GM18502 (cell line): ENCODE data around the gene FSHR.
A peak's percentile ranks its signal among the peaks of the same experiment; 100 is the strongest.

Experiments
- ATAC-seq: cut with Tn5 transposase; IDR thresholded peaks from one replicate; pipeline ENCODE4 v1.9.1; 2021; ENCODE audit warnings: mild to moderate bottlenecking; ENCODE audit not compliant: unreplicated experiment, poor library complexity

Gene FSHR

GRCh38 chr2:49035481-49035880 lies 118.8 kb downstream of the FSHR start:
- ATAC-seq: no peak

- no peak for ATAC-seq
These were observed 120.7 kb downstream of the FSHR start for GRCh38 chr2:49033394-49034185.

GRCh38 chr2:49032936-49033335 lies 121.4 kb downstream of the FSHR start:
- no peak for ATAC-seq

- no peak for ATAC-seq
These were observed 122.2 kb downstream of the FSHR start for GRCh38 chr2:49032126-49032525.

DNA sequence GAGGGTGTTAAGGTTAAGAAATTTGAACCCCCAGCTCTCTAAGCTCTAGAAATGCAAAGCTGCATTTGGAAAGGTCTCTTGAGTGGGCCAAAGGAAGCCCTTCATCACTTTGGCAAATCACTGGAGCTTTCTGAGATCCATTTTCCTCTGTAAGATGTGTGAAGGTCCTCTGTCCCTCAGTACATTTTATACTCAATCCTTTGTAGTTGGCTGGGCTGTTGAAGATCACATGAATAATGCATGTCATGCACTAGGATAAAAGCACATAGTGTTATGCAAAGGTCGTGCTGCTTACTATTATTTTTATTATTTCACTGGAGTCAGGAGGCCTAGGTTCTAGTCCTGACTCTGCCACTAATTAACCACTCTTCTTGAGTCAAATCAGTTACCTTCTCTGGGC lies 124.9 kb downstream of the FSHR start:
- no peak for ATAC-seq

GRCh38 chr2:49028101-49028500 lies 126.2 kb downstream of the FSHR start:
- ATAC-seq: peak; percentile 98

GRCh38 chr2:49026706-49027105 lies 127.6 kb downstream of the FSHR start:
- ATAC-seq: no peak

DNA sequence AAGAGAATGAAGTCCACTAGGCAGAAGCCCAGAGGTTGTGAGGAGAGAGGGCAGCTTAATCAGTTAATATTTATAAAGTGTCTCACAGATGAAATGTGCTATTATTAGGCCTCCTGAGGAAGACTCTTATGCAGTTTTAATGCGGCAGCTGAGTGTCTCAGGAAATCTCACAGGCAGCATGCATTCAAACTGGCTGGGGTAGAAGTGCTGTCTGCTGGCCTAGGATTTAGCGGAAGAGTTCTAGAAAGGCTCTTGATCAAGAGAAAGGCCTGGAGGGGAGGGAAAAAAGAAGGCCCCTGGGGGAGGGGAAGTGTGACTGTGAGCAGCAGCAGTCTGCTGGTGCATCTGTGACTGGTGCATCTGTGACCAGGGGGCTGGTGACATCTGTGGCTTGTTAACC lies 133.0 kb downstream of the FSHR start:
- no peak for ATAC-seq

DNA sequence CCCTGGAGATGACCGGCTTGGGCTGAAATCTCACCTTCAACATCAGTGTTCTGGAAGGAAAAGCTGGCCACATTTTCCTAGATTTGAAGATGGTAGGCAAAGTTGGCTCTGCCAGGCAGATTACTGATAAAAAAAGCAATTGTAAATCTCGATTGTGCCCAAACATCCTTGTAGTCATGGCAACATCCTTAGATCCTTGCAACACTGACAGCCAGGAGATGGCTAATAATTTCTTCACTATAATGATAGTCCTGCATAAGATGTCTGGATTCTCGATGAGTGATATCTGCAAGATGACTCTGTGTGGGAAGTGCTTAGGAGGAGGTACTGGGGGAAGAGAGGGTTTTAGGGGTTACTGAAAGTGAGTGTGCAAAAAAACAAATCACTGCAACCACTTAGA lies 149.1 kb downstream of the FSHR start:
- ATAC-seq: no peak

- peak; percentile 75 for ATAC-seq
These were observed 150.2 kb downstream of the FSHR start for GRCh38 chr2:49004036-49004626.

- ATAC-seq: no peak
These were observed 151.1 kb downstream of the FSHR start for GRCh38 chr2:49003201-49003600.

DNA sequence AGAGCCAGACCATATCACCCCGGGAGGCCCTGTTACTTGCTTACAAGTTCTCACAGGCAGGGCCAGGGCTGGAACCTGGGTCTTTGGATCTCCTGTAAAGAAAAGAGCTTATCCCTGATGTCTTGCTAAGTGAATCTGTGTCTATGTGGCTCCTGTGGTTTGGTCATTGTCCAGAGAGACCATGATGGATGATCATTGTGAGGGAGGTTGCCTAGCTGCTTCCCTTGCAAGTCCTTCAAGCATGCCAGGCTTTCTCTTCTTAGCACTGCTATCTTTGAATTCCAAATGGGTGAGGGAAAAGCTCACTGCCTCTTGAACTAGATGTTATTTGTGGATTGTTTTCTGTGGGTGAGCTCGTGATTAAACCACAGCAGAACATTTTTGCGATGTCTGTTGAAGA lies 151.6 kb downstream of the FSHR start:
- ATAC-seq: no peak

DNA sequence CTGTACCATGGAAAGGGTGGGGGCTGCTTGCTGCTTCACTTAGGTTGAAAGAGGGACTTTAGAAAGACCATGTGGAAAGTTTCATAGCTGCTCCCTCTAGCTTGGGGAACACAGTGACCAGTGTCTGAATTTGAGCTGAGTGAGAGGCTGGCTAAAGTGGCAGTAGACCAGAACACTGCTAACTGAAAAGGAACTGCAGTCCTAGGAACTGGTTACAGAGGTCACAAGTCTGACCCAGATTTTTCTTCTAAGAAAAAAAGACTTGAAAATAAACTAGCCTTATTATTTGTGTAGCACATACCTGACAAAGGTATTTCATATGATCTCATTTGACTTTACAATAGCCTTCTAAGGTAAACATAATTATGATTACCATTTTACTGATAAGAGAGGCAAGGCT lies 153.6 kb downstream of the FSHR start:
- ATAC-seq: no peak

DNA sequence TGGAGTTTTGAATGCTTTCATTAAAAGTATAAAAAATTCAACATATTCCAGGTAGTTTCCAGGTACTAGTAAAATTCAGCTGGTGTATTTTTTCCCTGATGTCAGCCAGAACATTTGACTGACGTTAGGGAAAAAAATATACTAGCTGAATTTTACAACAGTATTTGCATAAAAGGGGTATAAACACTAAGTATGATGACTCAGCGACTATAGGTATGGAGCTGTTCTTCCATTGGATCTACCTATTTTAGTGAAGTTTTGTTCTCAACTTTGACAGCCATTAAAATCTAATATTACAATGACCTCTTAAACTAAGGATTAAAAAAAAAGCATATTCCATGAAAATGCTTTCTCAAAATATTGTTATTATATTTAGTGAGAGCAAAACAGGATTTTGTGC lies 155.9 kb downstream of the FSHR start:
- ATAC-seq: no peak

DNA sequence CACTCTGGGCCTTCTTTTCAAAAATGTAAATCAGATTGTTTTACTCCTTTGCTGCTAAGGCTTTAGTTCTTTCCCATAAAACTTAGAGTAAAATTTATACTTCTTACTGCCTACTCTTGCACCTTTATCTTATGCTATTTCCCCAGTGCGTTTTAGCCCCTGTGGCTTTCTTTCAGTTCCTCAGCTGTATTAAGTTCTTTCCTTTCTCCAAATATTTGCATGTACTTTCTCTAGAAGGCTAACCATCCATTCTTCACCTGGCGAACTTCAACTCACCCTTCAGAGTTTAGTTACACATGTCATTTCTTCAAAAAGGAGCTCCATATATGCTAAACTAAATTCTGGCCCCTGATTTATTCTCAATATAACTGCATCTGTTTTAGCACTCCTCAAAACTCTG lies 160.7 kb downstream of the FSHR start:
- peak; percentile 56 for ATAC-seq

DNA sequence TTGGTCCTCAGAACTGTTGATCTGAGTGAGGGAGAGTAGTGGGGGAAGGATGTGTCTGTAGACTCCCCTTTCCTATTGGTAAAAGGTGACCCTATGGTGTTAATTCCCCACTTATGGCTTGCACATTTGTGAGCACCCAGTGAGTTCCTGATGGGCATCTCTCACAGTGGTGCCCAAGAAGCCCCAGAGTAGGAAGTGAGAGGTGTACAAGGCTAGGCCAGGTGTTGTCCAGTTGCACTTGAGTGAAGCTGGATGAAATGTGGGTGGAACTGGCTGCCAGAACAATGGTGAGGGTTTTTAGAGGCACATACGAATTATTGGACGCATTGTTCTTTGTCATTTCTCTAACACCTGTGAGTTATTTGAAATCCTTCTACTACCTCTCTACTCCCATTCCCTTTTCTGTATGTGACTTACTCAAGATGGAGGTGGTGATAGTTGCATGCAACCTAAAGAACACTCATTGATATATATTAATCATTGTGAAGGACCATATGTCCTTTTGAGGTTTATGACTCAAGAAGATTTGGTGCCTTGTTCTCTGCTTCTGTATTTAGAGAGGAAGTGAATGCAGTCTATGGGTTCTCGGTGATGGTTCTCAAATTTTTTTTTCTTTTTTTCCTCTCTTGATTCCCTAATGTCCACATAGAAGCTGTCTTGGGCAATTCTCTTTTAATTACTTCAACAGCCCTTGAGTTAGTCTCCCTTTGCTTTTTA lies 162.7 kb downstream of the FSHR start:
- ATAC-seq: peak; percentile 57

DNA sequence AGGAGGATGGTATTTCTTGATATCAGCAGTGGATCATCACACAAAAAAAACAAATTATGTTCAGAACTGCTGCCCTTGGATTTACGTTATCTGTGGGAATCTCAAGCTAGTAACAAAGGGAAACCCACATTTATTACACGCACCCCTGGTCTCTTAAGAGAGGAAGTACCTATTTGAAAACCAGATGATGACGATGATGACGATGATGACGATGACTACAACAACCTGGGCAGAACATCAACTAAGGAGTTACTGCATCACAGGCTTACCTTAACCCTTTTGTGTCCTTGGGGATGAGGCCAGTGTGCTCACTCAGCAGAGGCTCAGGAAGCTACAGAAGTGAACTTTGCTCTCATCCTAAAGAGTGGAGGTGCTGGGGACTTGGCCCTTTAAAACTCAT lies 169.4 kb downstream of the FSHR start:
- no peak for ATAC-seq

- ATAC-seq: no peak
These were observed 170.8 kb downstream of the FSHR start for GRCh38 chr2:48983551-48983950.

GRCh38 chr2:48982887-48983435 lies 171.4 kb downstream of the FSHR start:
- ATAC-seq: no peak

DNA sequence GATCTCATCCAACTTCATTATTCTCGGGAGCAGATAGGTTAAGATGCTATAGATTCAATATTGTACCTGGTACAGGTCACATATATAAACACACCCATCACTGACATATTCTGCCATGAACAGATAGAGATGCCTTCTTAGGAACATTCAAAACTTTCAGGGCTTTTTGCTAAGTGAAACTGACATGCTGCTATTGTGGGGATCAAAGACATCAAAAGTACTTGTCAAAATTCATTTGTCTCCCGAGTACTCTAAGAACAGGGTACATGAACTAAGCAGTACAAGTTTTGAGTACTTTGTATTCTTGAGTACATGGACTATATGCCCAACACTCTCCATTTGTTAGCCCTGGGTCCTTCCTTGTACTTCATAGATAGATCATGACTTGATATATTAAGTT lies 173.5 kb downstream of the FSHR start:
- no peak for ATAC-seq

GRCh38 chr2:48979691-48980090 lies 174.6 kb downstream of the FSHR start:
- ATAC-seq: no peak
